H1 (cell line): ENCODE data around the gene FGF6. TPM values are rescaled to one million over a fixed set of nuclear protein-coding genes. Genes with fewer than 3 reads are reported as not detected.

Experiments used
- CBX8 ChIP-seq: fragments of 300-800, 300-1000 bp; sonication (generic); IDR thresholded peaks from 2 replicates; pipeline ENCODE4 v1.7.1; 2016; ENCODE audit warnings: low read depth, low read length, borderline replicate concordance
- EGR1 ChIP-seq: IDR thresholded peaks from 2 replicates; pipeline ENCODE4 v1.6.1; 2011; ENCODE audit warnings: low read depth, low read length, borderline replicate concordance
- MAFK ChIP-seq: IDR thresholded peaks from 2 replicates; pipeline ENCODE4 v1.6.1; 2012; ENCODE audit warnings: low read depth, mild to moderate bottlenecking, improper control_type of control experiment, low read length
- PHF8 ChIP-seq: fragments of 200-600 bp; sonication (generic); conservative IDR thresholded peaks from 2 replicates; pipeline ENCODE4 v1.7.1; 2012; ENCODE audit warnings: low read depth, mild to moderate bottlenecking, inconsistent platforms, low read length, moderate library complexity
- POLR2AphosphoS5 ChIP-seq: IDR thresholded peaks from 2 replicates; pipeline ENCODE4 v1.6.1; 2011; ENCODE audit warnings: low read depth, low read length
- SP1 ChIP-seq: IDR thresholded peaks from 2 replicates; pipeline ENCODE4 v1.6.1; 2011; ENCODE audit warnings: low read depth, low read length
- polyA plus RNA-seq, 7 experiments: library from polyadenylated mRNA; depleted of rRNA in 3 of 7; stranded (reverse) in 5 of 7; unstranded in 2 of 7; fragments of >200 nt in 5 of 7; fragments of 200-250 nt in 2 of 7; gene quantifications; 1 replicate in 5 of 7; 2 replicates in 1 of 7; 4 replicates in 1 of 7; pipeline versions ENCODE4 v1.2.1 to v1.2.3, GENCODE V29; 2011 to 2013; ENCODE audit warnings: missing spikeins in 2 of 7, mixed read lengths in 2 of 7
- total RNA-seq: library from RNA; stranded (reverse); fragmentation: NEBNext Ultra II Directional; extraction: Animal tissue kit (Norgen Biotek cat#: 25700); gene quantifications from 2 replicates; pipeline ENCODE4 v1.2.1, GENCODE V29; 2021

Gene FGF6
- total and polyA plus RNA-seq, 2 of the 8 experiments (the other 6 are each of a cell fraction or from before 2014, with no cell fraction given), result not detected

DNA sequence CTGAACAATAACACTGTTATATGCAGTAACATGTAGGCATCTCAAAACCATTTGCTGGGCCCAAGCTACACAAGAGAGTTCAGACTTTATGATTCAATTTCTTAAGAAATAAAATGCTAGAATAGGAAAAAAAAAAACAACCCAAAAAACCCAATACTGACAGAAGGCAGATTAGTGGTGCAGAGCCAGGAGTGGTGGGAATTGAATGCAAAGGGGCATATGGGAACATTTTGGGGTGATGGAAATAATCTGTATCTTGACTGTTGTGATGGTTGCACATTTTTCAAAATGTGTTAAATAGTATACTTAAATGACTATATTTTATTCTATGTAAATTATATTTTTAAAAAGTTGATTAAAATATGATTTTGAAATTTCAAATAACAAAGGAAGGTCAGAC, 23.4 kb upstream of the FGF6 start (continued):
- no peak for TF ChIP-seq EGR1
- TF ChIP-seq SP1, result no peak
- TF ChIP-seq MAFK, result no peak
- no peak for TF ChIP-seq PHF8
- no peak for TF ChIP-seq POLR2AphosphoS5
- TF ChIP-seq CBX8, result no peak
